ENCODE results near the gene LRRFIP2. TPM values are rescaled to one million over a fixed set of nuclear protein-coding genes. Genes with fewer than 3 reads are reported as not detected.
"Not testable (repeated sequence)": the region's sequence is repeated elsewhere in the genome, so short reads cannot be mapped to it uniquely, and the experiment has no call there.

LRRFIP2 gene
- total and polyA plus RNA-seq, 2 experiments from 2014 or later, result 29.0 to 48.8 TPM

DNA sequence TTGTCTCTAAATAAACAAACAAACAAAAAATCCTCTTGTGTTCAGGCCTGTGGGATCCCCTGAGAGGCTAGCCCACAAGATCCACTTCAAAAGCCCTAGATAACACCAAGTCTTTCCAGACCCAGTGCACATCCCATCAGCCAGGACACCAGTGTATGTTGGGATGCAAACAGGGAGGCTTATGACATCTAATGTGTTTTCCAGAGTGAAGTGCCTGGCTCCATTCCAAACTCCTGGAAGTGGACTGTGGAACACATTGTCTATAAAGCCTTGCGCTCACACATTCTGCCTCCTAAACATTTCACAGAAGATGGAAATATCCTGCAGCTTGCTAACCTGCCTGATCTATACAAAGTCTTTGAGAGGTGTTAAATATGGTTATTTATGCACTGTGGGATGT, 124.1 kb downstream of the LRRFIP2 start:
- H3K27me3 ChIP-seq, result no peaks in the 10 kb centered on the region
- no peak overlapping the region for H3K4me2 ChIP-seq
- H3K4me3 ChIP-seq, result no peak overlapping the region
- no peaks in the 10 kb centered on the region for H3K9me2 ChIP-seq (replicated peaks; ENCODE audit: insufficient read depth)
- H4K20me1 ChIP-seq (ENCODE audit: insufficient read depth, poor library complexity, severe bottlenecking), result no peaks in the 10 kb centered on the region
- no peak overlapping the region for H2AFZ ChIP-seq
- TF ChIP-seq, protein P1, sequence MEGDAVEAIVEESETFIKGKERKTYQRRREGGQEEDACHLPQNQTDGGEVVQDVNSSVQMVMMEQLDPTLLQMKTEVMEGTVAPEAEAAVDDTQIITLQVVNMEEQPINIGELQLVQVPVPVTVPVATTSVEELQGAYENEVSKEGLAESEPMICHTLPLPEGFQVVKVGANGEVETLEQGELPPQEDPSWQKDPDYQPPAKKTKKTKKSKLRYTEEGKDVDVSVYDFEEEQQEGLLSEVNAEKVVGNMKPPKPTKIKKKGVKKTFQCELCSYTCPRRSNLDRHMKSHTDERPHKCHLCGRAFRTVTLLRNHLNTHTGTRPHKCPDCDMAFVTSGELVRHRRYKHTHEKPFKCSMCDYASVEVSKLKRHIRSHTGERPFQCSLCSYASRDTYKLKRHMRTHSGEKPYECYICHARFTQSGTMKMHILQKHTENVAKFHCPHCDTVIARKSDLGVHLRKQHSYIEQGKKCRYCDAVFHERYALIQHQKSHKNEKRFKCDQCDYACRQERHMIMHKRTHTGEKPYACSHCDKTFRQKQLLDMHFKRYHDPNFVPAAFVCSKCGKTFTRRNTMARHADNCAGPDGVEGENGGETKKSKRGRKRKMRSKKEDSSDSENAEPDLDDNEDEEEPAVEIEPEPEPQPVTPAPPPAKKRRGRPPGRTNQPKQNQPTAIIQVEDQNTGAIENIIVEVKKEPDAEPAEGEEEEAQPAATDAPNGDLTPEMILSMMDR (IDR thresholded peaks at IDR 0.05; ENCODE audit: poor library complexity), result no peak
- TF ChIP-seq EZH2phosphoT487 (IDR thresholded peaks at IDR 0.05; ENCODE audit: low read depth, severe bottlenecking, unreplicated experiment) (no peak), EZH2 (IDR thresholded peaks at IDR 0.05; ENCODE audit: borderline replicate concordance) (no peak)
- no peak overlapping the region for H3K27ac ChIP-seq
- WGBS (ENCODE audit: low lambda C conversion rate, missing lambda C conversion rate), result 93% methylated on average over 1 of the region's 1 CpG
- H3K36me3 ChIP-seq (replicated peaks; ENCODE audit: insufficient read depth, low read depth), result no peaks in the 10 kb centered on the region
- H3K4me1 ChIP-seq (ENCODE audit: insufficient read depth), result no peaks in the 10 kb centered on the region
- DNase-seq (ENCODE audit: low spot score), result peak; percentile 15
- no peaks in the 10 kb centered on the region for H3K9me3 ChIP-seq (ENCODE audit: low read depth)
- H3K79me2 ChIP-seq, result no peaks in the 10 kb centered on the region

GRCh38 chr3:37042712-37043111, 131.7 kb downstream of the LRRFIP2 start:
- 94% methylated on average over 3 of the region's 3 CpGs for WGBS (ENCODE audit: low lambda C conversion rate, missing lambda C conversion rate)
- H3K4me3 ChIP-seq; H3K9me2 ChIP-seq (replicated peaks; ENCODE audit: insufficient read depth); H3K27me3 ChIP-seq; H3K4me2 ChIP-seq; H3K27ac ChIP-seq; H4K20me1 ChIP-seq (ENCODE audit: insufficient read depth, poor library complexity, severe bottlenecking); H3K4me1 ChIP-seq (ENCODE audit: insufficient read depth); H3K79me2 ChIP-seq; H3K9me3 ChIP-seq (ENCODE audit: low read depth); H3K36me3 ChIP-seq (replicated peaks; ENCODE audit: insufficient read depth, low read depth); DNase-seq (ENCODE audit: low spot score); H2AFZ ChIP-seq: not testable (repeated sequence)

GRCh38 chr3:37041546-37042195, 132.7 kb downstream of the LRRFIP2 start:
- H3K4me1 ChIP-seq (ENCODE audit: insufficient read depth), result no peaks in the 10 kb centered on the region
- DNase-seq (ENCODE audit: low spot score), result no peak
- no peaks in the 10 kb centered on the region for H3K36me3 ChIP-seq (replicated peaks; ENCODE audit: insufficient read depth, low read depth)
- no peak overlapping the region for H2AFZ ChIP-seq
- H3K4me3 ChIP-seq, result no peak overlapping the region
- H3K79me2 ChIP-seq, result no peaks in the 10 kb centered on the region
- no peak overlapping the region for H3K4me2 ChIP-seq
- 65% methylated on average over 1 of the region's 1 CpG for WGBS (ENCODE audit: low lambda C conversion rate, missing lambda C conversion rate)
- no peaks in the 10 kb centered on the region for H3K9me2 ChIP-seq (replicated peaks; ENCODE audit: insufficient read depth)
- no peaks in the 10 kb centered on the region for H3K27me3 ChIP-seq
- no peak overlapping the region for H3K27ac ChIP-seq
- no peaks in the 10 kb centered on the region for H4K20me1 ChIP-seq (ENCODE audit: insufficient read depth, poor library complexity, severe bottlenecking)
- H3K9me3 ChIP-seq (ENCODE audit: low read depth), result no peaks in the 10 kb centered on the region
- TF ChIP-seq EZH2 (IDR thresholded peaks at IDR 0.05; ENCODE audit: borderline replicate concordance), result no peak
- TF ChIP-seq EZH2phosphoT487 (IDR thresholded peaks at IDR 0.05; ENCODE audit: low read depth, severe bottlenecking, unreplicated experiment), result no peak
- TF ChIP-seq, protein P1 (IDR thresholded peaks at IDR 0.05; ENCODE audit: poor library complexity), result no peak

DNA sequence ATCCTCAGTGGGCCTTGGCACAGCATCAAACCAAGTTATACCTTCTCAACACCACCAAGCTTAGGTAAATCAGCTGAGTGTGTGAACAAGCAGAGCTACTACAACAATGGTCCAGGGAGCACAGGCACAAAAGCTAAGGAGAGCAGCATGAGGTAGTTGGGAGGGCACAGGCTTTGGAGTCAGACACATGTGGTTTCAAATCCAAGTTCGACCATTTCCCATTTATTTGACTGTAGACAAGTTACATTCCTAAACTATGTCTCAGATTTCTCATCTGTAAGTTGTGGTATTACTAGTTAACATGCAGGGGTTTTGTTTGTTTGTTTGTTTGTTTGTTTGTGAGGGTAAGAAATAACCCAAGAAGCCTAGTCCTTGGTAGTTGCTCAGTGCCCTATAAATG, 134.2 kb downstream of the LRRFIP2 start:
- H3K4me3 ChIP-seq, result no peak overlapping the region
- H3K9me2 ChIP-seq (replicated peaks; ENCODE audit: insufficient read depth), result no peaks in the 10 kb centered on the region
- H3K4me2 ChIP-seq, result no peak overlapping the region
- no peak overlapping the region for H2AFZ ChIP-seq
- no peaks in the 10 kb centered on the region for H4K20me1 ChIP-seq (ENCODE audit: insufficient read depth, poor library complexity, severe bottlenecking)
- H3K4me1 ChIP-seq (ENCODE audit: insufficient read depth), result no peaks in the 10 kb centered on the region
- H3K9me3 ChIP-seq (ENCODE audit: low read depth), result peaks cover 4% of the 10 kb centered on the region
- no peak overlapping the region for H3K27ac ChIP-seq
- H3K27me3 ChIP-seq, result no peaks in the 10 kb centered on the region
- DNase-seq (ENCODE audit: low spot score), result no peak
- TF ChIP-seq EZH2phosphoT487 (IDR thresholded peaks at IDR 0.05; ENCODE audit: low read depth, severe bottlenecking, unreplicated experiment), result no peak
- TF ChIP-seq, protein P1 (IDR thresholded peaks at IDR 0.05; ENCODE audit: poor library complexity), result no peak
- TF ChIP-seq EZH2 (IDR thresholded peaks at IDR 0.05; ENCODE audit: borderline replicate concordance), result no peak
- H3K36me3 ChIP-seq (replicated peaks; ENCODE audit: insufficient read depth, low read depth), result peaks cover 6% of the 10 kb centered on the region
- WGBS (ENCODE audit: low lambda C conversion rate, missing lambda C conversion rate), result 92% methylated on average over 1 of the region's 1 CpG
- no peaks in the 10 kb centered on the region for H3K79me2 ChIP-seq
